Measurements from ENCODE around the gene KCTD12. TPM values are rescaled to one million over a fixed set of nuclear protein-coding genes. Genes with fewer than 3 reads are reported as not detected.

KCTD12 gene
- total and polyA plus RNA-seq, 2 of the 13 experiments (the other 11 are each of a cell fraction or from before 2014, with no cell fraction given): not detected

DNA sequence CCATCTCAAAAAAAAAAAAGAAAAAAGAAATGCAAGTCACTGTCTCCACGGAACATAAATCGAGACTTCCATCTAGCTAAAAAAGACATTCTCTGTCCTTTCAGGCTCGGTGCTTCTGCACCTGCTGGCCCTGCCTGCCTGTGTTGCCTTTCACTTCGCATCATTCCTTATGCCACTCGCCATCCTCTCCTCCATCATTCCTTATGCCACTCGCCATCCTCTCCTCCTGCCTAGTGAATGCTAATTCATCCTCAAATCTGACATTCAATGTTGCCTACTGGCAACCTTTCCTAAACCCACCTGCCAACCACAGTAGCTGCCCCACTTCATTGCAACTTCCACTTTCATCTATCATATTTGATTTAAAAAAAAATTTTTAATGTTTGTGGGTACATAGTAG, 36.7 kb downstream of the KCTD12 start:
- no peaks in the 10 kb centered on the region for H4K20me1 ChIP-seq (ENCODE audit: insufficient read depth, low read length)
- no peaks in the 10 kb centered on the region; a peak in 1 of 5 replicates for H3K27me3 ChIP-seq (ENCODE audit: control insufficient read depth in 1 of 2, insufficient read depth in 2 of 2, low read length in 2 of 2)
- no peaks in the 10 kb centered on the region for H3K4me1 ChIP-seq (ENCODE audit: insufficient read depth, low read length)
- WGBS (ENCODE audit: low lambda C conversion rate): 4% methylated on average over 6 of the region's 6 CpGs
- no peak for FAIRE-seq
- no peak overlapping the region for H2AFZ ChIP-seq (ENCODE audit: low read length)
- no peaks in the 10 kb centered on the region for H3K36me3 ChIP-seq (replicated peaks in 1 of 2; ENCODE audit: control insufficient read depth in 1 of 2, insufficient read depth in 2 of 2, low read length in 2 of 2)
- H3K4me3 ChIP-seq (replicated peaks in 1 of 3; ENCODE audit: insufficient read depth in 1 of 3, low read depth in 2 of 3, low read length in 3 of 3): no peak overlapping the region
- H3K27ac ChIP-seq (ENCODE audit: extremely low read length, insufficient read depth, low read length): no peak overlapping the region
- TF ChIP-seq ZNF7 (CRISPR knock-in tag; IDR thresholded peaks at IDR 0.05): no peak
- TF ChIP-seq, protein P1, sequence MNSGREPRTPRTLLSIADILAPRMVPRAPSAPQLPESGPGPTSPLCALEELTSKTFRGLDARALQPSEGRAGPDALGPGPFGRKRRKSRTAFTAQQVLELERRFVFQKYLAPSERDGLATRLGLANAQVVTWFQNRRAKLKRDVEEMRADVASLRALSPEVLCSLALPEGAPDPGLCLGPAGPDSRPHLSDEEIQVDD (CRISPR knock-in tag; IDR thresholded peaks at IDR 0.05; ENCODE audit: borderline replicate concordance): no peak
- intact Hi-C loops (cut with micrococcal nuclease; ENCODE audit: unreplicated experiment): no loop called here
- BruUV-seq (replicated peaks): no TSS peak
- in situ Hi-C loops (cut with HindIII; ENCODE audit: extremely low pct_ligation_motif_present, low pct_unique_long_range_greater_than_20kb): no loop called here
- no peak for DNase-seq (ENCODE audit: low spot score)
- POLR2A ChIA-PET: no interaction called here
- H3K9ac ChIP-seq (ENCODE audit: insufficient read depth, low read depth, low read length): no peak overlapping the region
- H3K79me2 ChIP-seq (ENCODE audit: insufficient read depth, low read length): no peaks in the 10 kb centered on the region
- no peaks in the 10 kb centered on the region for H3K9me3 ChIP-seq (ENCODE audit: low read length)
- no peak for ATAC-seq
- CTCF ChIA-PET (ENCODE audit: low intra/inter-chr PET ratio, low total read pairs): no interaction called here
- H3K4me2 ChIP-seq (ENCODE audit: low read depth, low read length): no peak overlapping the region

DNA sequence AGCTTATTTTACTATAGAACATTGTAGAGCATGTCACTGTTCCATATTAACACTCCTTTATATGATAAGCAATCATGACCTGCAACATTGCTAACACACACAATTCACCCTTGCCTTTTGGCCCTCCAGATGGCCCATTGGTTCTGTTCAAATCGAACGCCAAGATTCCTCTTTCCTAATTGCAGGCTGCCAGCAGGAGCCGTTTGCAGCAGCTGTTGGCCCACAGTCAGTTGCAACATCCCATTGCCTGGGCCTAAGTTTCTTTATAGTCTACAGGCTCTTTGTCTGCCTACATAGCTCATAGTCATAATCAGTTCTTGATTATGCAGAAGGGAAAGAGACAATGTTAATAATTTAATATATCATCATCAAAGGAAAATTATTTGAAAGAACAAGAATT, 37.6 kb downstream of the KCTD12 start:
- POLR2A ChIA-PET: no interaction called here
- Histone ChIP-seq H3K27ac (ENCODE audit: extremely low read length, insufficient read depth, low read length) (no peak overlapping the region), H3K79me2 (ENCODE audit: insufficient read depth, low read length) (no peaks in the 10 kb centered on the region), H3K4me3 (replicated peaks in 1 of 3; ENCODE audit: insufficient read depth in 1 of 3, low read depth in 2 of 3, low read length in 3 of 3) (no peak overlapping the region), H3K9ac (ENCODE audit: insufficient read depth, low read depth, low read length) (no peak overlapping the region), H4K20me1 (ENCODE audit: insufficient read depth, low read length) (no peaks in the 10 kb centered on the region), H3K4me2 (ENCODE audit: low read depth, low read length) (no peak overlapping the region), H3K36me3 (replicated peaks in 1 of 2; ENCODE audit: control insufficient read depth in 1 of 2, insufficient read depth in 2 of 2, low read length in 2 of 2) (no peaks in the 10 kb centered on the region), H3K4me1 (ENCODE audit: insufficient read depth, low read length) (no peaks in the 10 kb centered on the region), H3K9me3 (ENCODE audit: low read length) (no peaks in the 10 kb centered on the region), H2AFZ (ENCODE audit: low read length) (no peak overlapping the region), H3K27me3 (ENCODE audit: control insufficient read depth in 1 of 2, insufficient read depth in 2 of 2, low read length in 2 of 2) (no peaks in the 10 kb centered on the region; a peak in 1 of 5 replicates)
- intact Hi-C loops (cut with micrococcal nuclease; ENCODE audit: unreplicated experiment): no loop called here
- DNase-seq (ENCODE audit: low spot score): no peak
- in situ Hi-C loops (cut with HindIII; ENCODE audit: extremely low pct_ligation_motif_present, low pct_unique_long_range_greater_than_20kb): no loop called here
- CTCF ChIA-PET (ENCODE audit: low intra/inter-chr PET ratio, low total read pairs): no interaction called here
- FAIRE-seq: no peak
- no peak for ATAC-seq
- 2% methylated on average over 3 of the region's 3 CpGs for WGBS (ENCODE audit: low lambda C conversion rate)
- no TSS peak for BruUV-seq (replicated peaks)
- TF ChIP-seq HNF4A (CRISPR knock-in tag; IDR thresholded peaks at IDR 0.05) (no peak), SRF (IDR thresholded peaks at IDR 0.05; ENCODE audit: low read depth, low read length) (no peak), NCOA1 (CRISPR knock-in tag; IDR thresholded peaks at IDR 0.05) (no peak), ZBTB8A (CRISPR knock-in tag; IDR thresholded peaks at IDR 0.05; ENCODE audit: borderline replicate concordance, low read depth) (no peak), JUND (CRISPR knock-in tag; IDR thresholded peaks at IDR 0.05) (no peak), ZNF234 (CRISPR knock-in tag; conservative IDR thresholded peaks at IDR 0.05) (no peak), ADNP (CRISPR knock-in tag; IDR thresholded peaks at IDR 0.05) (no peak), ZNF460 (CRISPR knock-in tag; IDR thresholded peaks at IDR 0.05; ENCODE audit: borderline replicate concordance) (no peak), RXRB (CRISPR knock-in tag; IDR thresholded peaks at IDR 0.05; ENCODE audit: borderline replicate concordance) (no peak)
- TF ChIP-seq, protein P2, sequence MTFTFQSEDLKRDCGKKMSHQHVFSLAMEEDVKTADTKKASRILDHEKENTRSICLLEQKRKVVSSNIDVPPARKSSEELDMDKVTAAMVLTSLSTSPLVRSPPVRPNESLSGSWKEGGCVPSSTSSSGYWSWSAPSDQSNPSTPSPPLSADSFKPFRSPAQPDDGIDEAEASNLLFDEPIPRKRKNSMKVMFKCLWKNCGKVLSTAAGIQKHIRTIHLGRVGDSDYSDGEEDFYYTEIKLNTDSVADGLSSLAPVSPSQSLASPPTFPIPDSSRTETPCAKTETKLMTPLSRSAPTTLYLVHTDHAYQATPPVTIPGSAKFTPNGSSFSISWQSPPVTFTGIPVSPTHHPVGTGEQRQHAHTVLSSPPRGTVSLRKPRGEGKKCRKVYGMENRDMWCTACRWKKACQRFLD (CRISPR knock-in tag; IDR thresholded peaks at IDR 0.05; ENCODE audit: borderline replicate concordance): no peak
- TF ChIP-seq, protein P3, sequence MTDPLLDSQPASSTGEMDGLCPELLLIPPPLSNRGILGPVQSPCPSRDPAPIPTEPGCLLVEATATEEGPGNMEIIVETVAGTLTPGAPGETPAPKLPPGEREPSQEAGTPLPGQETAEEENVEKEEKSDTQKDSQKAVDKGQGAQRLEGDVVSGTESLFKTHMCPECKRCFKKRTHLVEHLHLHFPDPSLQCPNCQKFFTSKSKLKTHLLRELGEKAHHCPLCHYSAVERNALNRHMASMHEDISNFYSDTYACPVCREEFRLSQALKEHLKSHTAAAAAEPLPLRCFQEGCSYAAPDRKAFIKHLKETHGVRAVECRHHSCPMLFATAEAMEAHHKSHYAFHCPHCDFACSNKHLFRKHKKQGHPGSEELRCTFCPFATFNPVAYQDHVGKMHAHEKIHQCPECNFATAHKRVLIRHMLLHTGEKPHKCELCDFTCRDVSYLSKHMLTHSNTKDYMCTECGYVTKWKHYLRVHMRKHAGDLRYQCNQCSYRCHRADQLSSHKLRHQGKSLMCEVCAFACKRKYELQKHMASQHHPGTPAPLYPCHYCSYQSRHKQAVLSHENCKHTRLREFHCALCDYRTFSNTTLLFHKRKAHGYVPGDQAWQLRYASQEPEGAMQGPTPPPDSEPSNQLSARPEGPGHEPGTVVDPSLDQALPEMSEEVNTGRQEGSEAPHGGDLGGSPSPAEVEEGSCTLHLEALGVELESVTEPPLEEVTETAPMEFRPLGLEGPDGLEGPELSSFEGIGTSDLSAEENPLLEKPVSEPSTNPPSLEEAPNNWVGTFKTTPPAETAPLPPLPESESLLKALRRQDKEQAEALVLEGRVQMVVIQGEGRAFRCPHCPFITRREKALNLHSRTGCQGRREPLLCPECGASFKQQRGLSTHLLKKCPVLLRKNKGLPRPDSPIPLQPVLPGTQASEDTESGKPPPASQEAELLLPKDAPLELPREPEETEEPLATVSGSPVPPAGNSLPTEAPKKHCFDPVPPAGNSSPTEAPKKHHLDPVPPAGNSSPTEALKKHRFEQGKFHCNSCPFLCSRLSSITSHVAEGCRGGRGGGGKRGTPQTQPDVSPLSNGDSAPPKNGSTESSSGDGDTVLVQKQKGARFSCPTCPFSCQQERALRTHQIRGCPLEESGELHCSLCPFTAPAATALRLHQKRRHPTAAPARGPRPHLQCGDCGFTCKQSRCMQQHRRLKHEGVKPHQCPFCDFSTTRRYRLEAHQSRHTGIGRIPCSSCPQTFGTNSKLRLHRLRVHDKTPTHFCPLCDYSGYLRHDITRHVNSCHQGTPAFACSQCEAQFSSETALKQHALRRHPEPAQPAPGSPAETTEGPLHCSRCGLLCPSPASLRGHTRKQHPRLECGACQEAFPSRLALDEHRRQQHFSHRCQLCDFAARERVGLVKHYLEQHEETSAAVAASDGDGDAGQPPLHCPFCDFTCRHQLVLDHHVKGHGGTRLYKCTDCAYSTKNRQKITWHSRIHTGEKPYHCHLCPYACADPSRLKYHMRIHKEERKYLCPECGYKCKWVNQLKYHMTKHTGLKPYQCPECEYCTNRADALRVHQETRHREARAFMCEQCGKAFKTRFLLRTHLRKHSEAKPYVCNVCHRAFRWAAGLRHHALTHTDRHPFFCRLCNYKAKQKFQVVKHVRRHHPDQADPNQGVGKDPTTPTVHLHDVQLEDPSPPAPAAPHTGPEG (CRISPR knock-in tag; IDR thresholded peaks at IDR 0.05): no peak
